H1 (cell line): Measurements from ENCODE around the gene ZBED5. TPM values are rescaled to one million over a fixed set of nuclear protein-coding genes. Genes with fewer than 3 reads are reported as not detected.

Source experiments
- CTCF ChIA-PET: fragments of 300-600 bp; sonication (Branson Sonifier 250); formaldehyde crosslinking; loops from one replicate; lab custom pipeline; 2021; ENCODE audit not compliant: partially characterized antibody; lab: Charles Lee
- POLR2A ChIA-PET: fragments of 300-600 bp; sonication (Branson Sonifier 250); formaldehyde crosslinking; loops from one replicate; lab custom pipeline; 2021; ENCODE audit warnings: inconsistent platforms; ENCODE audit not compliant: partially characterized antibody; lab: Charles Lee
- DNase-seq, 2 experiments: peaks; one replicate each; pipeline versions ENCODE4 v3.0.0 to v3.0.0-alpha.2; 2010 to 2022; ENCODE audit warnings: low spot score in 2 of 2, low read depth in 1 of 2, mixed read lengths in 1 of 2
- FAIRE-seq: peaks from 2 replicates; lab custom pipeline; 2011; peaks lifted over from hg19 to GRCh38; lab: Jason Lieb, UNC
- H2AFZ ChIP-seq: 2 replicates; pipeline ENCODE4 v1.8.1; 2012; ENCODE audit warnings: low read length, inconsistent platforms
- H2AK5ac ChIP-seq: 2 replicates; pipeline ENCODE4 v1.6.1; 2013; ENCODE audit warnings: low read depth, low read length
- H2BK120ac ChIP-seq: replicated peaks from 2 replicates; pipeline ENCODE3; 2013; ENCODE audit warnings: low read depth, low read length, inconsistent platforms
- H2BK12ac ChIP-seq: 2 replicates; pipeline ENCODE4 v1.6.1; 2013; ENCODE audit warnings: low read depth, low read length
- H2BK15ac ChIP-seq: 2 replicates; pipeline ENCODE4 v1.6.1; 2013; ENCODE audit warnings: low read length
- H2BK20ac ChIP-seq: 2 replicates; pipeline ENCODE4 v1.6.1; 2013; ENCODE audit warnings: low read length
- H2BK5ac ChIP-seq: 2 replicates; pipeline ENCODE4 v1.6.1; 2013; ENCODE audit warnings: low read depth, low read length
- H3K14ac ChIP-seq: 2 replicates; pipeline ENCODE4 v1.6.1; 2013; ENCODE audit warnings: inconsistent platforms; ENCODE audit not compliant: insufficient read length
- H3K18ac ChIP-seq: 2 replicates; pipeline ENCODE4 v1.6.1; 2013; ENCODE audit warnings: low read length; ENCODE audit errors: extremely low read depth
- H3K23ac ChIP-seq: 2 replicates; pipeline ENCODE4 v1.6.1; 2013; ENCODE audit warnings: inconsistent platforms; ENCODE audit not compliant: insufficient read length
- H3K23me2 ChIP-seq: 2 replicates; pipeline ENCODE4 v1.6.1; 2013; ENCODE audit warnings: low read depth, low read length
- H3K27ac ChIP-seq: 2 replicates; pipeline ENCODE4 v1.6.1; 2011; ENCODE audit warnings: low read depth, low read length, inconsistent platforms
- H3K27me3 ChIP-seq, 4 experiments: replicated peaks in 1 of 4; 1 replicate in 1 of 4; 2 replicates in 3 of 4; pipeline versions ENCODE4 v1.6.1 to v1.8.1; 2011 to 2013; ENCODE audit warnings: low read length in 3 of 4, mild to moderate bottlenecking in 3 of 4, inconsistent platforms in 2 of 4, mixed read lengths in 2 of 4, moderate library complexity in 1 of 4; ENCODE audit not compliant: control insufficient read depth in 3 of 4, insufficient read depth in 3 of 4; ENCODE audit errors: extremely low read depth in 1 of 4
- H3K36me3 ChIP-seq, 4 experiments: 2 replicates each; pipeline versions ENCODE4 v1.6.1 to v1.8.1; 2011 to 2013; ENCODE audit warnings: mild to moderate bottlenecking in 4 of 4, low read length in 3 of 4, moderate library complexity in 2 of 4, control low read depth in 1 of 4, inconsistent platforms in 1 of 4; ENCODE audit not compliant: insufficient read depth in 4 of 4, control insufficient read depth in 2 of 4
- H3K4ac ChIP-seq: replicated peaks from 2 replicates; pipeline ENCODE3; 2013; ENCODE audit warnings: low read length, low read depth, mixed read lengths, inconsistent platforms; ENCODE audit not compliant: insufficient read length
- H3K4me1 ChIP-seq, 4 experiments: replicated peaks in 1 of 4; 1 replicate in 1 of 4; 2 replicates in 3 of 4; pipeline versions ENCODE4 v1.6.1 to v1.8.1; 2011 to 2013; ENCODE audit warnings: low read length in 3 of 4, inconsistent platforms in 2 of 4, mixed read lengths in 1 of 4; ENCODE audit not compliant: insufficient read depth in 4 of 4, control insufficient read depth in 3 of 4
- H3K4me2 ChIP-seq, 2 experiments: 2 replicates each; pipeline versions ENCODE4 v1.6.1 to v1.8.1; 2011 to 2013; ENCODE audit warnings: low read depth in 2 of 2, low read length in 2 of 2, control low read depth in 1 of 2, inconsistent platforms in 1 of 2, mild to moderate bottlenecking in 1 of 2; ENCODE audit not compliant: insufficient read depth in 1 of 2
- H3K4me3 ChIP-seq, 4 experiments: fragments of 200-600, 300-600 bp in 1 of 4; sonication (generic), shearing (Covaris generic), sonication (Bioruptor Twin) in 1 of 4; 2 replicates each; pipeline versions ENCODE4 v1.5.1 to v1.8.1; 2011 to 2016; ENCODE audit warnings: low read length in 4 of 4, low read depth in 3 of 4, control low read depth in 2 of 4, inconsistent platforms in 2 of 4, mild to moderate bottlenecking in 2 of 4, mixed read lengths in 1 of 4, moderate library complexity in 1 of 4; ENCODE audit not compliant: insufficient read depth in 2 of 4; ENCODE audit errors: extremely low read depth in 1 of 4
- H3K56ac ChIP-seq: replicated peaks from 2 replicates; pipeline ENCODE3; 2013; ENCODE audit warnings: low read depth, mild to moderate bottlenecking, mixed read lengths, low read length, inconsistent platforms; ENCODE audit not compliant: insufficient read length
- H3K79me1 ChIP-seq: 2 replicates; pipeline ENCODE4 v1.6.1; 2013; ENCODE audit warnings: low read depth, low read length, control low read depth
- H3K79me2 ChIP-seq, 2 experiments: 2 replicates each; pipeline versions ENCODE4 v1.6.1 to v1.8.1; 2012 to 2013; ENCODE audit warnings: low read length in 2 of 2, mild to moderate bottlenecking in 2 of 2, inconsistent platforms in 1 of 2; ENCODE audit not compliant: insufficient read depth in 2 of 2, control insufficient read depth in 1 of 2
- H3K9ac ChIP-seq, 4 experiments: replicated peaks in 1 of 4; 1 replicate in 1 of 4; 2 replicates in 3 of 4; pipeline versions ENCODE4 v1.6.1 to v1.8.1; 2011 to 2013; ENCODE audit warnings: low read depth in 3 of 4, low read length in 3 of 4, control low read depth in 2 of 4, mild to moderate bottlenecking in 2 of 4, moderate library complexity in 2 of 4, inconsistent platforms in 1 of 4; ENCODE audit errors: extremely low read depth in 1 of 4
- H3K9me3 ChIP-seq, 2 experiments: 2 replicates each; pipeline versions ENCODE4 v1.6.1 to v1.8.1; 2012 to 2013; ENCODE audit warnings: mild to moderate bottlenecking in 2 of 2, moderate library complexity in 2 of 2, control low read depth in 1 of 2, inconsistent platforms in 1 of 2, low read depth in 1 of 2, low read length in 1 of 2, mixed read lengths in 1 of 2; ENCODE audit not compliant: insufficient read depth in 2 of 2
- H4K20me1 ChIP-seq, 2 experiments: replicated peaks in 1 of 2; 2 replicates each; pipeline versions ENCODE3 to v1.8.1; 2011 to 2013; ENCODE audit warnings: inconsistent platforms in 2 of 2, low read length in 2 of 2, mild to moderate bottlenecking in 1 of 2; ENCODE audit not compliant: insufficient read depth in 2 of 2, control insufficient read depth in 1 of 2
- H4K5ac ChIP-seq: 2 replicates; pipeline ENCODE4 v1.6.1; 2013; ENCODE audit warnings: low read length, low read depth, mixed read lengths, inconsistent platforms; ENCODE audit not compliant: insufficient read length
- H4K8ac ChIP-seq: 2 replicates; pipeline ENCODE4 v1.8.0; 2013; ENCODE audit warnings: mild to moderate bottlenecking, moderate library complexity, low read length, inconsistent platforms; ENCODE audit not compliant: insufficient read depth; ENCODE audit errors: extremely low read depth
- H4K91ac ChIP-seq: replicated peaks from 2 replicates; pipeline ENCODE3; 2013; ENCODE audit warnings: low read length, mixed read lengths, inconsistent platforms; ENCODE audit not compliant: insufficient read length
- CBX5 ChIP-seq: fragments of 300-800, 300-1000 bp; sonication (generic); IDR thresholded peaks from 2 replicates; pipeline ENCODE4 v1.7.1; 2016; ENCODE audit warnings: antibody characterized with exemption, low read length, low read depth
- CHD2 ChIP-seq: IDR thresholded peaks from 2 replicates; pipeline ENCODE4 v1.6.1; 2012; ENCODE audit warnings: low read length, improper control_type of control experiment
- HDAC2 ChIP-seq, 2 experiments: fragments of 300-600 bp in 1 of 2; sonication (generic) in 1 of 2; IDR thresholded peaks; 2 replicates each; pipeline ENCODE4 v1.6.1; 2011 to 2012; ENCODE audit warnings: low read depth in 2 of 2, low read length in 2 of 2, mild to moderate bottlenecking in 2 of 2, moderate library complexity in 2 of 2, borderline replicate concordance in 1 of 2, inconsistent platforms in 1 of 2
- JUND ChIP-seq: IDR thresholded peaks from 2 replicates; pipeline ENCODE4 v1.6.1; 2011; ENCODE audit warnings: mild to moderate bottlenecking, improper control_type of control experiment, low read length
- KDM1A ChIP-seq: fragments of 200-600, 300-600 bp; sonication (generic); IDR thresholded peaks from 2 replicates; pipeline ENCODE4 v1.7.1; 2016; ENCODE audit warnings: mild to moderate bottlenecking, low read length, borderline replicate concordance
- KDM5A ChIP-seq: fragments of 200-600 bp; IDR thresholded peaks from 2 replicates; pipeline ENCODE4 v1.7.1; 2012; ENCODE audit warnings: mild to moderate bottlenecking, low read length, inconsistent platforms, mixed read lengths
- MAFK ChIP-seq: IDR thresholded peaks from 2 replicates; pipeline ENCODE4 v1.6.1; 2012; ENCODE audit warnings: low read depth, mild to moderate bottlenecking, improper control_type of control experiment, low read length
- PHF8 ChIP-seq: fragments of 200-600 bp; sonication (generic); conservative IDR thresholded peaks from 2 replicates; pipeline ENCODE4 v1.7.1; 2012; ENCODE audit warnings: low read depth, mild to moderate bottlenecking, inconsistent platforms, low read length, moderate library complexity
- POLR2A ChIP-seq, 2 experiments: IDR thresholded peaks; 1 replicate in 1 of 2; 2 replicates in 1 of 2; pipeline ENCODE4 v1.6.1; 2011; ENCODE audit warnings: low read depth in 2 of 2, low read length in 2 of 2, mild to moderate bottlenecking in 2 of 2; ENCODE audit errors: control extremely low read depth in 1 of 2
- POU5F1 ChIP-seq: IDR thresholded peaks from 2 replicates; pipeline ENCODE4 v1.6.1; 2011; ENCODE audit warnings: low read depth, mild to moderate bottlenecking, low read length, moderate library complexity
- RAD21 ChIP-seq, 2 experiments: IDR thresholded peaks in 1 of 2; conservative IDR thresholded peaks in 1 of 2; 2 replicates each; pipeline ENCODE4 v1.6.1; 2011; ENCODE audit warnings: low read depth in 2 of 2, low read length in 2 of 2, improper control_type of control experiment in 1 of 2, inconsistent platforms in 1 of 2, mild to moderate bottlenecking in 1 of 2, moderate library complexity in 1 of 2
- RFX5 ChIP-seq: IDR thresholded peaks from 2 replicates; pipeline ENCODE4 v1.6.1; 2011; ENCODE audit warnings: low read depth, low read length, improper control_type of control experiment, borderline replicate concordance
- SIX5 ChIP-seq: IDR thresholded peaks from 2 replicates; pipeline ENCODE4 v1.6.1; 2011; ENCODE audit warnings: mild to moderate bottlenecking, low read depth, low read length
- SP2 ChIP-seq: IDR thresholded peaks from 2 replicates; pipeline ENCODE4 v1.6.1; 2012; ENCODE audit warnings: mild to moderate bottlenecking, low read length, inconsistent platforms
- TCF12 ChIP-seq: IDR thresholded peaks from 2 replicates; pipeline ENCODE4 v1.6.1; 2011; ENCODE audit warnings: low read depth, mild to moderate bottlenecking, low read length
- ZNF274 ChIP-seq: IDR thresholded peaks from 2 replicates; pipeline ENCODE4 v1.7.0; 2012; ENCODE audit warnings: low read length, borderline replicate concordance; ENCODE audit errors: extremely low read depth
- WGBS, 2 experiments: shearing (Covaris generic) in 1 of 2; methylation state at CpG; one replicate each; pipeline versions ENCODE4 v1.1.6 to v1.1.7; 2013 to 2015; ENCODE audit warnings: low lambda C conversion rate in 2 of 2, mixed read lengths in 2 of 2, inconsistent platforms in 1 of 2, low coverage in 1 of 2, missing lambda C conversion rate in 1 of 2; ENCODE audit not compliant: insufficient replicate concordance in 2 of 2, insufficient coverage in 1 of 2, insufficient read length in 1 of 2; ENCODE audit errors: extremely low coverage in 1 of 2, missing lambda C conversion rate in 1 of 2; 5-methylcytosine and 5-hydroxymethylcytosine counted together
- polyA plus RNA-seq, 7 experiments: library from polyadenylated mRNA; depleted of rRNA in 3 of 7; stranded (reverse) in 5 of 7; unstranded in 2 of 7; fragments of >200 nt in 5 of 7; fragments of 200-250 nt in 2 of 7; gene quantifications; 1 replicate in 5 of 7; 2 replicates in 1 of 7; 4 replicates in 1 of 7; pipeline versions ENCODE4 v1.2.1 to v1.2.3, GENCODE V29; 2011 to 2013; ENCODE audit warnings: missing spikeins in 2 of 7, mixed read lengths in 2 of 7
- total RNA-seq: library from RNA; stranded (reverse); fragmentation: NEBNext Ultra II Directional; extraction: Animal tissue kit (Norgen Biotek cat#: 25700); gene quantifications from 2 replicates; pipeline ENCODE4 v1.2.1, GENCODE V29; 2021

ZBED5 gene
- total and polyA plus RNA-seq, 2 of the 8 experiments (the other 6 are each of a cell fraction or from before 2014, with no cell fraction given) = 54.2 to 94.7 TPM

DNA sequence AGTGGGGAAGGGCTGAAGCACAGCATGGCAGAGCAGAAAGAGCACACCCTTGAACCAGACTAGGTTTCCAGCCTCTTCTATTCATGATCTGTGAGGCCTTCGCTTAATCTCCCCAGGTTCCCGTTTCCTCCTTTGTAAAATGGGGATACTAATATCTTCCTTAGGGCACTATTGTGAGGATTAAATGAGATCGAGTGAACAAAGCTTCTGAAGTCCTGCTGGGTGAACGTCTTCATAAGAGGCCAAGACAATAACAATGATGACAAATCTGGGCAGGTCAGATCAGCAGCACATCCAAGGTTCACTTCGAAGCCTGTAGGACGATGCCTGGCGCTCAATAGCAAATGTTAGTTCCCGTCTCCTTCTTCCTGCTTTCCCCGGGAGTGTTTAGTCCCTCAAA, 38.6 kb upstream of the ZBED5 start:
- no peaks in the 10 kb centered on the region for H3K9me3 ChIP-seq
- no peaks in the 10 kb centered on the region for H3K4me1 ChIP-seq
- H4K5ac ChIP-seq = no peak overlapping the region
- no peaks in the 10 kb centered on the region for H3K27me3 ChIP-seq
- no peak overlapping the region for H2BK15ac ChIP-seq
- H3K36me3 ChIP-seq = no peaks in the 10 kb centered on the region; a peak in 2 of 8 replicates
- no peak overlapping the region for H3K9ac ChIP-seq
- no peaks in the 10 kb centered on the region for H3K79me2 ChIP-seq
- 94% methylated on average over 9 of the region's 9 CpGs; no CpG with 5 or more reads in 1 of the 2 experiments for WGBS, 2 experiments
- no peak overlapping the region for H4K8ac ChIP-seq
- DNase-seq (no peak), FAIRE-seq (no peak)
- no peak overlapping the region for H3K4me3 ChIP-seq
- H3K4ac ChIP-seq = no peak overlapping the region
- H3K56ac ChIP-seq = no peak overlapping the region
- no peaks in the 10 kb centered on the region for H3K79me1 ChIP-seq
- no peak overlapping the region for H2BK20ac ChIP-seq
- no peak overlapping the region for H2AK5ac ChIP-seq
- no peak overlapping the region for H2BK5ac ChIP-seq
- no peaks in the 10 kb centered on the region for H3K23me2 ChIP-seq
- H2BK12ac ChIP-seq = no peak overlapping the region
- no peak overlapping the region for H2BK120ac ChIP-seq
- no peak overlapping the region for H4K91ac ChIP-seq
- 0 out of 2 replicates have a peak overlapping the region, but pooled peaks have one; percentile 17 for H2AFZ ChIP-seq
- no peak overlapping the region for H3K27ac ChIP-seq
- no peaks in the 10 kb centered on the region for H4K20me1 ChIP-seq
- no peak overlapping the region for H3K18ac ChIP-seq
- CTCF ChIA-PET = interaction anchor here (1.5 to 2.1 kb wide), 2 partner anchors 11 to 18 kb away, joined by 5 read pairs; no protein-coding TSS in a partner anchor
- no peak overlapping the region for H3K23ac ChIP-seq
- H3K4me2 ChIP-seq = no peak overlapping the region
- POLR2A ChIA-PET = no interaction called here
- TF ChIP-seq SP2 (no peak), RFX5 (no peak), CBX5 (no peak), SIX5 (no peak), ZNF274 (no peak), HDAC2 (IDR thresholded peaks at IDR 0.05; ENCODE audit: borderline replicate concordance in 1 of 2, low read depth in 2 of 2, low read length in 2 of 2) (no peak), PHF8 (no peak), MAFK (no peak), KDM5A (no peak), RAD21 (IDR thresholded peaks at IDR 0.05 in 1 of 2, conservative IDR thresholded peaks at IDR 0.05 in 1 of 2; ENCODE audit: low read depth in 2 of 2, low read length in 2 of 2) (no peak), CHD2 (no peak), KDM1A (no peak), POU5F1 (no peak), TCF12 (no peak), JUND (no peak), POLR2A (IDR thresholded peaks at IDR 0.05; ENCODE audit: control extremely low read depth in 1 of 2, low read depth in 2 of 2, low read length in 2 of 2) (no peak)
- no peak overlapping the region for H3K14ac ChIP-seq
